ENCODE data around the gene KIAA1549. TPM values are rescaled to one million over a fixed set of nuclear protein-coding genes. Genes with fewer than 3 reads are reported as not detected.

The KIAA1549 gene
- total and polyA plus RNA-seq, 10 of the 15 experiments (the other 5 are each of a cell fraction or from before 2014, with no cell fraction given): 0.02 to 0.82 (median 0.22) TPM

GRCh38 chr7:138814816-138815332 is 166.3 kb downstream of the KIAA1549 start:
- RAD21 ChIA-PET (ENCODE audit: unreplicated experiment): no interaction called here
- WGBS (ENCODE audit: insufficient coverage, insufficient replicate concordance, low lambda C conversion rate, missing lambda C conversion rate): 0% methylated on average over 1 of the region's 1 CpG
- DNase-seq (ENCODE audit: low read depth, low spot score) (no peak), FAIRE-seq (no peak), ATAC-seq (no peak)
- in situ Hi-C loops (cut with MboI) (no loop called here), intact Hi-C loops (cut with micrococcal nuclease; ENCODE audit: unreplicated experiment) (no loop called here)
- POLR2A ChIA-PET: no interaction called here
- Histone ChIP-seq H3K4me1 (ENCODE audit: control insufficient read depth, insufficient read depth, low read length) (no peaks in the 10 kb centered on the region), H3K4me2 (ENCODE audit: control insufficient read depth, insufficient read depth) (no peak overlapping the region), H3K27me3 (replicated peaks in 1 of 2; ENCODE audit: control insufficient read depth in 2 of 2, insufficient read depth in 2 of 2, low read length in 1 of 2) (no peaks in the 10 kb centered on the region), H4K20me1 (ENCODE audit: control insufficient read depth, insufficient read depth) (no peaks in the 10 kb centered on the region), H3K9me3 (replicated peaks; ENCODE audit: control insufficient read depth, insufficient read depth, low read length) (no peaks in the 10 kb centered on the region), H3K9ac (ENCODE audit: control insufficient read depth, insufficient read depth, low read length) (no peak overlapping the region), H2AFZ (ENCODE audit: control insufficient read depth, low read depth, low read length) (no peak overlapping the region), H3K27ac (ENCODE audit: control insufficient read depth, insufficient read depth) (no peak overlapping the region), H3K79me2 (ENCODE audit: control insufficient read depth, insufficient read depth, low read length) (no peaks in the 10 kb centered on the region), H3K36me3 (ENCODE audit: control insufficient read depth in 2 of 2, insufficient read depth in 2 of 2, low read length in 1 of 2) (no peaks in the 10 kb centered on the region), H3K4me3 (no peak overlapping the region)
- TF ChIP-seq RCOR1 (conservative IDR thresholded peaks at IDR 0.05; ENCODE audit: low read depth, low read length) (no peak), RAD51 (IDR thresholded peaks at IDR 0.05) (no peak), ATF7 (IDR thresholded peaks at IDR 0.05; ENCODE audit: low read depth) (peak; percentile 20; the same call in 1 of the 2 replicates), NR2C1 (IDR thresholded peaks at IDR 0.05) (no peak)
- CTCF ChIA-PET: interaction anchor here (1.0 kb wide), 1 partner anchor 23 kb away, joined by 3 read pairs; no protein-coding TSS in a partner anchor
- SMC1A ChIA-PET (ENCODE audit: uncharacterized antibody, unreplicated experiment): interaction anchor here (0.6 to 1.5 kb wide), 2 partner anchors 19 to 600 kb away, joined by 3 read pairs; no protein-coding TSS in a partner anchor
- no TSS peak for BruUV-seq (replicated peaks)

GRCh38 chr7:138813945-138814344 is 167.2 kb downstream of the KIAA1549 start:
- no peak overlapping the region for H3K4me3 ChIP-seq
- ChIA-PET RAD21 (ENCODE audit: unreplicated experiment) (no interaction called here), CTCF (no interaction called here), SMC1A (ENCODE audit: uncharacterized antibody, unreplicated experiment) (interaction anchor here (1.4 kb wide), 1 partner anchor 20 kb away, joined by 3 read pairs; no protein-coding TSS in a partner anchor), POLR2A (no interaction called here)
- no peaks in the 10 kb centered on the region for H4K20me1 ChIP-seq (ENCODE audit: control insufficient read depth, insufficient read depth)
- intact Hi-C loops (cut with micrococcal nuclease; ENCODE audit: unreplicated experiment) (no loop called here), in situ Hi-C loops (cut with MboI) (no loop called here)
- DNase-seq (ENCODE audit: low read depth, low spot score): no peak
- H3K9me3 ChIP-seq (replicated peaks; ENCODE audit: control insufficient read depth, insufficient read depth, low read length): no peaks in the 10 kb centered on the region
- BruUV-seq (replicated peaks): no TSS peak
- no peaks in the 10 kb centered on the region for H3K4me1 ChIP-seq (ENCODE audit: control insufficient read depth, insufficient read depth, low read length)
- no peaks in the 10 kb centered on the region for H3K36me3 ChIP-seq (ENCODE audit: control insufficient read depth in 2 of 2, insufficient read depth in 2 of 2, low read length in 1 of 2)
- WGBS (ENCODE audit: insufficient coverage, insufficient replicate concordance, low lambda C conversion rate, missing lambda C conversion rate): 3% methylated on average over 2 of the region's 2 CpGs
- H3K9ac ChIP-seq (ENCODE audit: control insufficient read depth, insufficient read depth, low read length): no peak overlapping the region
- ATAC-seq: no peak
- no peaks in the 10 kb centered on the region for H3K79me2 ChIP-seq (ENCODE audit: control insufficient read depth, insufficient read depth, low read length)
- FAIRE-seq: no peak
- H3K4me2 ChIP-seq (ENCODE audit: control insufficient read depth, insufficient read depth): no peak overlapping the region
- no peak overlapping the region for H2AFZ ChIP-seq (ENCODE audit: control insufficient read depth, low read depth, low read length)
- no peaks in the 10 kb centered on the region for H3K27me3 ChIP-seq (replicated peaks in 1 of 2; ENCODE audit: control insufficient read depth in 2 of 2, insufficient read depth in 2 of 2, low read length in 1 of 2)
- no peak overlapping the region for H3K27ac ChIP-seq (ENCODE audit: control insufficient read depth, insufficient read depth)
- no peak for TF ChIP-seq JUNB (IDR thresholded peaks at IDR 0.05)
- TF ChIP-seq YY1 (IDR thresholded peaks at IDR 0.05; ENCODE audit: low read depth, low read length): no peak
- TF ChIP-seq CEBPB (IDR thresholded peaks at IDR 0.05; ENCODE audit: borderline replicate concordance in 1 of 2, low read depth in 2 of 2, low read length in 2 of 2): no peak
- no peak for TF ChIP-seq NRF1 (conservative IDR thresholded peaks at IDR 0.05; ENCODE audit: low read depth, low read length)
- no peak for TF ChIP-seq EP300 (IDR thresholded peaks at IDR 0.05; ENCODE audit: borderline replicate concordance in 1 of 2, control insufficient read depth in 1 of 2, low read depth in 2 of 2, low read length in 2 of 2)
- TF ChIP-seq RAD51 (IDR thresholded peaks at IDR 0.05): no peak
- TF ChIP-seq PRDM15 (CRISPR knock-in tag; IDR thresholded peaks at IDR 0.05): no peak
- no peak for TF ChIP-seq POU2F2 (IDR thresholded peaks at IDR 0.05; ENCODE audit: borderline replicate concordance, low read depth, low read length)
- no peak for TF ChIP-seq NFYB (IDR thresholded peaks at IDR 0.05; ENCODE audit: insufficient read depth, low read depth, low read length)
- TF ChIP-seq TAF1 (IDR thresholded peaks at IDR 0.05; ENCODE audit: borderline replicate concordance, low read depth, low read length): no peak
- no peak for TF ChIP-seq ZNF384 (IDR thresholded peaks at IDR 0.05; ENCODE audit: borderline replicate concordance, low read depth, low read length)
